ENCODE results near the gene CCDC74B.
"Not testable (repeated sequence)": the region's sequence is repeated elsewhere in the genome, so short reads cannot be mapped to it uniquely, and the experiment has no call there.

DNA sequence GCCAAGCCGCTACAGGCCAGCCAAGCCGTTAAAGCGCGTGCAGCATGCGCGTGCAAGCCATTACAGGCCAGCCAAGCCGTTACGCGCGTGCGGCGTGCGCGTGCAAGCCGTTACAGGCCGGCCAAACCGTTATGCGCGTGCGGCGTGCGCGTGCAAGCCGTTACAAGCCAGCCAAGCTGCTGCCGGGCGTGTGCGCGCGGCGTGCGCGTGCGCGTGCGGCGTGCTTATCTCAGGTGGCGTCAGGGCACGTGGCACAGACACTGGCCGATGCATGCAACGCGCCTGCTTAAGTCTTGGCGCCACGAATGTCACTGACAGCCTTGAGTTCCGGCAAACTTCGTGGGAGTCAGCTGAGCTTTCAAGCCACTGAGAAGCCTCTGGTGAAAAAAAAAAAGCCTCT is 24.0 kb downstream of the CCDC74B start:
- TF ChIP-seq, protein P1, sequence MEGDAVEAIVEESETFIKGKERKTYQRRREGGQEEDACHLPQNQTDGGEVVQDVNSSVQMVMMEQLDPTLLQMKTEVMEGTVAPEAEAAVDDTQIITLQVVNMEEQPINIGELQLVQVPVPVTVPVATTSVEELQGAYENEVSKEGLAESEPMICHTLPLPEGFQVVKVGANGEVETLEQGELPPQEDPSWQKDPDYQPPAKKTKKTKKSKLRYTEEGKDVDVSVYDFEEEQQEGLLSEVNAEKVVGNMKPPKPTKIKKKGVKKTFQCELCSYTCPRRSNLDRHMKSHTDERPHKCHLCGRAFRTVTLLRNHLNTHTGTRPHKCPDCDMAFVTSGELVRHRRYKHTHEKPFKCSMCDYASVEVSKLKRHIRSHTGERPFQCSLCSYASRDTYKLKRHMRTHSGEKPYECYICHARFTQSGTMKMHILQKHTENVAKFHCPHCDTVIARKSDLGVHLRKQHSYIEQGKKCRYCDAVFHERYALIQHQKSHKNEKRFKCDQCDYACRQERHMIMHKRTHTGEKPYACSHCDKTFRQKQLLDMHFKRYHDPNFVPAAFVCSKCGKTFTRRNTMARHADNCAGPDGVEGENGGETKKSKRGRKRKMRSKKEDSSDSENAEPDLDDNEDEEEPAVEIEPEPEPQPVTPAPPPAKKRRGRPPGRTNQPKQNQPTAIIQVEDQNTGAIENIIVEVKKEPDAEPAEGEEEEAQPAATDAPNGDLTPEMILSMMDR (IDR thresholded peaks at IDR 0.05; ENCODE audit: insufficient read depth, low read length, poor library complexity, severe bottlenecking): not testable (repeated sequence)
- TF ChIP-seq EZH2phosphoT487 (conservative IDR thresholded peaks at IDR 0.05; ENCODE audit: low read length): not testable (repeated sequence)
